Stimulated activated CD4-positive, alpha-beta T cell treated with anti-CD3 and anti-CD28 coated beads, TNF-alpha, amount 100 ng/mL, for 24 hours (primary cell): Measurements from ENCODE around the gene GRIN3A.
"Not testable (repeated sequence)": the region's sequence is repeated elsewhere in the genome, so short reads cannot be mapped to it uniquely, and the experiment has no call there.

Experiments used
- DNase-seq, 3 experiments: peaks; one replicate each; pipeline ENCODE4 v3.0.0-alpha.2; 2020; ENCODE audit warnings: low read depth in 3 of 3

The GRIN3A gene

DNA sequence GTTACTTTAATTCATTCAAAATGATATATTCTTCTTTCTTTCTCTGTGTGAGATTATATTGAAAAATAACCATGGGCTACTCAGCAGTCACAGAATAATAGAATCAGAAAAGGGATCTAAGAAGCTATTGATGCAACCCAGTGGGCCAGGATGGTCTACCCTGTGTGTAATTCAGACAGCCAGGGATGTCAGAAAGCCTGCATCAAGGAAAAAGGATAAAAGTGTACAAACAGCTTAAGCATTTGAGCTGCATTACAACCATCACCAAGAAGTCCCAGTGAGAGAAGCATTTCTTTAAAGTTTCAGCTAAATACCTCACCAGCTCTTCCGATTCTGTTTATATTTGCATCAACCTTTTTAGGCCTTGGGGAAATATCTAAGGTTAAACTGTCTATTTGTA, 105.8 kb downstream of the GRIN3A start:
- DNase-seq: no peak

DNA sequence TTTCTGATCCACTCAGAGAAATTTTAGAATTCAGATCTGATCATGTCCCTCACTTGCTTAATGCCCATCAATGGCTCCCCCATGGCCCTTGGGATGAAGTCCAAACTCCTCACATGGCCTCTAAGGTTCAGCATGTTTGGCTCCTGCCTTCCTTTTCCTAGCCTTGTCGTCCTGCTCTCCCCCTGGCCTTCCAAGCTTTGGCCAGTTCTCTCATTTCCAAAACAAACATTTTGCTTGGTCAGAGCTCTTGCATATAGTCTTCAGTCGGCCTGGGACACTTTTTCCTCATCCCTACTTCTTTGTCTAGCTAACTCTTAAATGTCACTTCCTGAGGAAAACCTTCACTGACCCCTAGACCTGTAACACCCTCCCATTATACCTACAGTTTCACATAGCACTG, 106.6 kb downstream of the GRIN3A start:
- no peak for DNase-seq

DNA sequence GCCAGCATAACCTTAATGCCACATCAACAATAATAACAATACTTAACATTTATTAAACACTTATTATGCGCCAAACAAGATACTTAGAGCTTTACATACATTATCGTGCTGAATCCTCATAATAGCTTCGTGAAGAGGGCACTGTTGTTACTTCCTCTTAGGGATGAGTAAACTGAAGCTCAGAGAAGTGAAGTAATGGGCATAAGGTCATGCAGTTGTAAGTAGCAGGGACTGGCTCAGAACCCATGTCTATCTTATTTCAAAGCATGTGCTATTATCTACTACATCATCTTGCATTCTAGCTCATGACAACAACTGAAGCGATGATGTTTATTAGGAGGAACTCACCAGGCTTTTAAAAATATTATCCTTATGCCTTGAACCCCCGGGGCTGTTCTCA, 108.8 kb downstream of the GRIN3A start:
- DNase-seq: no peak

DNA sequence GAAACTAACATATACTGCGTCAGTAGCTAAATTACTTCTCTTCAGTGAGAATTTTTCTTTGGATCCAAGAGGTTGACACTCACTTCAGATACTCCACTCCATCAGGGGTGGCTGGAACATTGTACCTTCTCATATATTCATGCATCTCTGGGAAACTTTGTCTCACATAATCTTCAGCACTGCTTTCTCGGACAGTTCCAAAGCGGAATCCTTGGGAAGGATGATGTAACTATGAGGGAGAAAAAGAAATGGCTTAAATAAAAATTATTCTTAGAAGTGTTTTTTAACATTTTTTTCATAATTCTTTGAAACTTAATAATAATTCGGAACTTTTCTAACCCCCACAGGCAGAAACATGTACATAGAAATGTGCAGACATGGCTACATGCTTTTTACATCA, 110.3 kb downstream of the GRIN3A start:
- DNase-seq: no peak

DNA sequence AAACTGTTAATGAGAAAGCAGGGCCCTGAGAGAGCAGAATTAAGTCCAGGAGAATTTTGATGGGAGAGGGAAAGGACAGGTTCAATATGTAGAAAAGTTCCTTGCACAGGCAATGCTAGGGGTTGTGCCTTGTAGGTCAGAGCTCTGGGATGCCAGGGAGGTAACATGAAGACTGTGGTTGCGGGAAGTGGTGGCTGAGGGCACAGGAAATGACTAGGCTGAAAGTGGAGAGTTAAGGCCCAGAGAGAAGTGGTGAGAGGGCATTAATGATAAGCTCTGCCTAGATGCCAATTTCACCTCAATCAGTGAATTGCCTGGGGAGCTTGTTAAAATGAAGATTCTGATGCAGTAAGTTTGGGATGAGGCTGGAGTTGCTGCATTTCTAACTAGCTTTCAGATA, 112.2 kb downstream of the GRIN3A start:
- DNase-seq: no peak

DNA sequence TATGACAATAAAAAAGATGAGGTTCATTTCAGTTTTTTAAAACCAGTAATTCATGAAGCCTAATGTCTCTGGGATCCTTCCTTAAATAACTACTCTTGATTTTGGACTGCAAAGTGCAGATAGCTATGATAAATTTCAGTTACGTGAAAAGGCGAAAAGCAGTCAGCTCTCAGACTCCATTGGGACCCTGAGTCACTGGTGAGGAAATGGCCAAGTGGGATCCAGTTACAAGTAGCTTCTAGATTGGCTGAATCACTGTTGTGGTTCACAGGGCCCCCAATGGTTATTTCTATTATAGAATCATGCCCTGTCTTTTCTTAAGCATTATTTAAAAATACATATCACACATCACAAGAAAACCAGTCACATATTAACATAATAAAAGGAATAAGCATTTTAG, 112.6 kb downstream of the GRIN3A start:
- DNase-seq: no peak

DNA sequence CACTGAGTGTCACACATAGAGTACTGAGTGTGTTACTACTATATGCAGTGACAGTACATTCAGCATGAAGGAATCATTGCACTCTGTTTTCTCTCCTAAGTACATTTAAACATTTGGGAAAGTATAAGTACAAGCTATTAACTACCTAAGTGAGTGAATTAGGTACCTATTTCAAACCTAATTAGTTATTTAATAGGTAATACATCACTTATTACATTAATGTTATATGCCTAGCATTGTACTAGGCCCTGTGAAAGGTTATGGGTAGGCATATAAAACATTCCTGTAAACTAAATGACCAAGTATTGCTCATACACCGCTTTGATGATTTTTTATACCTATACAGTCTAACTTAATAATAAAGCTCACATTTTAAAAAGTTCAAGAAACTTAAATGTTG, 118.0 kb downstream of the GRIN3A start:
- DNase-seq: no peak

DNA sequence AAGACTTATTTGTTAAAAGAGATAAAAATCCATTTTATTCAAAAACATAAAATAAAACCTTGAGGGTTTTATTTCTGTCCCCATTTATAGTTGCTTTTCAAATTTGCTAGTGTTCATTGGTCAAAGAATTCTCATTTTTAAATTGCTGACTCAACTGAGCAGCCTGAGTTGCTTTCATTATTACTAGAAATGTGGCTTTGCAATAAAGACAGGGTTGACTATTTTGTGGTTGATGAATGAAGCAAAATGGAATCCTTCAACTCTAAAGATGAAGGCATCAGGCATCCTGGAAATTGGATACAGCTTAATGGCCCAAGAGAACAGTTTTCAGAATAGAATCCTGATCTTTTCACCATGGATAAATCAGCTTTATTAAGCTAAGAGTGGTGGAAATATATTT, 119.7 kb downstream of the GRIN3A start:
- DNase-seq: no peak

DNA sequence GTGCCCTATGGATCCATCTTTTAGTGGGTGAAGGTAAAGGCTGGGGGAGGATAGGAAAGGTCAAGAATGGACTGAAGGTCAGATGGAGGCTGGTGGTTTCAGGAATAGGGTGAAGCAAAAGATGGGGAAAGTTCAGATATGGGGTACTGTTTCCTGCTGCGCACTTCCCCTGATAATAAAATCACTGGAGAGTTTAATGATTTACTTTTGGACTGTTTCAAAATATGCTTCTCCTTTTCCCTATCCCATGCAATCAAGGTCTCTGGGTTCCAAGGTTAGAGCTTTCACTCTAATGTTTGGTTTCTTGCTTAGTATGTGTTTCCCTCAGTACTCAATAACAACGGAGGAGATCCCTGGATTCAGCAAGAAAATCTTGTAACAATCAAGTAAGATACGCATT, 132.9 kb downstream of the GRIN3A start:
- DNase-seq: no peak

DNA sequence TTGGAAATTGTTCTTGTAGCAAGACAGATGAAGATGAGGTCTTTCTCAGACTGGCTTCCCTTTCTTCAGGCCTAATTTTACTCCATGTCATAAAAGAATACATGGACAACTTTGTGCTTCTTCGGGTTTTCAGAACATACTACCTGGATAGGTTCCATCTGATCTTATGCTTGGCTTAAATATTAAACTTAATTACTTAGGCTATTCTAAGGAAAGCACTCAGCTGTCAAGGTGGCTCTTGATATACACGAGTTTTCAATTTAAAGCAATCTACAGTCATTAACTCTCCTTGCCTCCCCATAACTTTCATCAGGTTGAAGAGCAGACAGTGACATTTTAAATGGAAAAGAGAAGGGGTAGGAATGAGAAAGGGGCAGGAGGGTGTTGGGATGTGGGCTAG, 134.2 kb downstream of the GRIN3A start:
- DNase-seq: no peak

DNA sequence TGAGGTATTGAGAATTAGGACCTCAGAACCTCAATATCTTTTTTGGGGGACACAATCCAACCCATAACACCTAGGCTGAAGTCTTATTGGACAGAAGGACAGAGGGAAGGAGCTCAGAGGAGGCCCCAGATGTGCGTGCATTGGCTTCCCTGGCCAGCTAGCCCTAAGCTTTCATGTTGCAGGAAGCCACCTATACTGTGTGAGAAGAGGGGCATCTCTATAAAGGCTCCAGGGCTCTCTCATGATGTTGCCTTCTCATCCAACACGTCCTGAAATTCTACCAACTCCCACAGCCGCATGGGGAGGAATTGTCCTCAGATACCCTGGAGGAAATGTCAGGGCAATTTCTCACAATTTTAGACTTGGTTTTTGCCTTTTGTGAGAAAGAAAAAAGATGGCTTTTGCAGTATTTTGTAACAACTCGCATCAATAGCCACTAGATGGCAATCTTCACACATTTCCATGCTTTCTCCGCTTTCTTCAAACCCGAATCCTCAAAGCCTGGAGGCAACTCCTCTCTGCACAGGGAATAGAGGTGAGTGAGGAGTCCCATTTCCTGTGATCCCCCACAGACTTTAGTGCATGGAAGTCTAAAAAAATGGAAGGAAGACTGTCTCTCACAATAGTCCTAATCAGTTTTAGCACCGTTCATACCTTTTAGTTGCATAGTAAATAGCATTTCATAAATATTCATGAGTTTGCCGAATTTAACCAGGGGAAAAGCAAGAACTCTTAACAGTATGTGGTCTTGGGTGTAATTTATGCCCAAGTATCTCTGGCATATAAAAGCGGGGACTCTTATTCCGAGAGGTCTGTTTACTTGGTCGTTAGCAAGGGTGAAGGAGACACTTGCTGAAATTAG, 136.3 kb downstream of the GRIN3A start:
- DNase-seq: no peak

DNA sequence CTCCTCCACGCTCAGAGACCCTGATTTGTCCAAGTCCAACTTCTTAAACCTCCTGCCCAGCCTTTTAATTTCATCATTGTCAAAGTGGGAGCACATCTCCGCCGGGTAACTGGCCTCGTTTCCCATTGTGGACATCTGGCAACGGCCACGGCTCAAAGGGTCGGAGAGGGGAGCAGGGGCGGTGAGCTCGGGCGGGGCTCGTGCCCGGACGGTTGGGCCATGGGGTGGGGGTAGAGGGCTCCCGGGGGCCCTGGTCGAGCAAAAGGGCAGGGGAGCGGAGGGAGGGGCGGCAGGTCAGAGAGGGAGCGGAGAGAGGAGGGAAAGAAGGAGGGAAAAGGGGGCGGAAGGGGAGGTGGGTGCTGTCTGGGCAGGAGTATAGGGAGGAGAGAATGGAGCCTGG, 143.7 kb downstream of the GRIN3A start, which contains the start of gene PPP3R2:
TSS of gene PPP3R2 (minus strand) at position 174 of the 400 bp plus-strand sequence. CDS start at position 126, 48 bp downstream.
- no peak for DNase-seq

DNA sequence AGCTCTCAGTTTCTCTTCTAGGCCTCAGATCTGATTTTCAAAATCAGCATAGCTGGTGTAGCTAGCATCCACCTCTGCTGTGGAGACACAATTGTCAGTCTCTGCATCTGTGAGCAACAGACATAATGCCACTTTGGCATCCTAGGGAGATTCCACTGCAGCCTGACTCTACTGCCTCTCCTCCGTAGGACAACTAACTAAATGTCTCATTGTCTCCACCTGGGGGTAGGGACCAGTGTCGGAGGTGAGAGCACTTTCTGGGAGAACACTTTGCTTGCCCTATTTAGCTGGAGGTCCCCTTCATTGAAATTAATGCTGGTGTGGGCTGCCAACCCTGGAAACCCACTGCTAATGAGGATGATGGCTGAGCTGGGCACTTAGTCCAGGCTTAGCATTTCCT, 145.1 kb downstream of the GRIN3A start:
- DNase-seq: no peak

DNA sequence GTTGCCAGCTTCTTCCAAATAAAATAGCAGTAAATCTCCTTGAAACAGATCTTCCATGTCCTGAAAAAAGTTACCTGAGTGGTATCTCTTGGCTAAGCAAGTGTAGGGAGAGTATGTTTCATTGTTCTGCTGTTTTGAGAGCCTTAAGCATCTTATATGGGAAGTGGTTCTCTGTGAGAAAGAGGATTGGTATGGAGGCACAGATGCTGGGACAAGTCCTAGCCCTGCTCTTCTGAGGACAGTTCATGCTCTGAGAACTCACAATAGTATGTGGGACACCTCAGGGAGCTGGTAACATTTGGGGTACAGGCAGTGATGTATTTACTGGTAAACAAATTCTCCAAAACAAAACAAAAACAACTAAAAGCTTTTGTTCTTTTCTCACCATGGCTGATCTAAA, 145.7 kb downstream of the GRIN3A start:
- no peak for DNase-seq

DNA sequence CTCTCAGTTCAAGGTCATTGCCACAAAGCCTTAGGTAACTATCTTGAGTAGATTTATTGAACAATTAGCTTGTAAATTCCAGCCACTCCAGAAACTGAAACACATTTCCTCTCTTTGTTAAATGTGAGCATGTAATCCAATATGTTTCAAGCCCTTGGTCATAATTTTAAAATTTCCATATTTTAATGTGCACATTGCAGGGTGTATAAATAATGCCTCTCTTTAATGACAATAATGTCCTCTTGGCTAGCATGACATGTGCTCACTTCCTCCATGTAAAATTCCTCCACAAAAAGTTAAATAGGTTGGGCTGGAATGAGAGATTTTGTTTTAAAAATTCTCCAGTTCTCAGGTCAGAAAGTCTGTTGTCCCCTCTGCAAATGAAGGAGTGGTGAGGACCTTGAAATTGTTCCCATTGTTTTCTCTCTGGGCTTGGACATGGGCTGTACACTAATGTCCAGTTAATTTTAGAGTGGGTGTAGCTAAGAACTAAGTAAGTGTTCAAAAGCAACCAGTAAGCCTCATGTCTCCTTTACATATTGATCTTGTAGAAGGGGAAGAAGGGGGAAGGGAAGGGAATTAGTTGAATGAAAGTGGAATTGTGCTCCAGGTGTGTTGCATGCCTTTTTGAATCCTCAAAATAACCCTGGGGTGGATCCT, 146.5 kb downstream of the GRIN3A start:
- DNase-seq: no peak

DNA sequence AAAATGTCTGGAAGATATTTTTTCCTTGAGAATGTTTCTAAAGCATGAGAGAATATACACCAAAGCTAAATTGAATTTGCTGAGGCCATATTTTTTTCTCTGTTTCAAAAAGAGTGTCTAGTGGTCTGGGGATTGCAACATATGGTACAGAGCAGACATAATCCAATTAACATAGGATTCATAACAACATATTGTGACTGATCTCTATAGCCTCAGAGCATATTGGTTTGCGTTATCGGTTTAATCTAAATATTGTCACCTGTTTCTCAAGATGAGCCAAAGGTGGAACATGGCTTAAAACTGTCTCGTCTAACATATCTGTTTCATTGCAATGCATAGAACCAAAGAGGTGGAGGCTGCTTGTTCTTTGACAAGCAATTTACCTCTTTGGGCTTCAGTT, 147.5 kb downstream of the GRIN3A start:
- DNase-seq: no peak

DNA sequence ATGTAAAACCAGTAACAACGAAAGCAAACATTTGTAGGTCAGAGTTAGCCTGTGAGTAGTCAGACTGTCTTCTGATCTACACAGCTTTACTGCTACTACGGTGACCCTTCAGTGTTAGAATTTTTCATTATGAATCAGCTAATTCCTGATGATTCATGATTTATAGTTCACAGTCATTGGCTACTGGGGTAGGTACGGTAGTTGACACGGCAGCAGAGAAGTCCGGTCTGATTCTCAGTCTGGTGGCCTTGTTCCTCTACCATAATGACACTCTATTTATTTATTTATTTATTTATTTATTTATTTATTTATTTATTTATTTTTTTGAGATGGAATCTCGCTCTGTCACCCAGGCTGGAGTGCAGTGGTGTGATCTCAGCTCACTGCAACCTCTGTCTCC, 148.4 kb downstream of the GRIN3A start:
- DNase-seq: not testable (repeated sequence)

DNA sequence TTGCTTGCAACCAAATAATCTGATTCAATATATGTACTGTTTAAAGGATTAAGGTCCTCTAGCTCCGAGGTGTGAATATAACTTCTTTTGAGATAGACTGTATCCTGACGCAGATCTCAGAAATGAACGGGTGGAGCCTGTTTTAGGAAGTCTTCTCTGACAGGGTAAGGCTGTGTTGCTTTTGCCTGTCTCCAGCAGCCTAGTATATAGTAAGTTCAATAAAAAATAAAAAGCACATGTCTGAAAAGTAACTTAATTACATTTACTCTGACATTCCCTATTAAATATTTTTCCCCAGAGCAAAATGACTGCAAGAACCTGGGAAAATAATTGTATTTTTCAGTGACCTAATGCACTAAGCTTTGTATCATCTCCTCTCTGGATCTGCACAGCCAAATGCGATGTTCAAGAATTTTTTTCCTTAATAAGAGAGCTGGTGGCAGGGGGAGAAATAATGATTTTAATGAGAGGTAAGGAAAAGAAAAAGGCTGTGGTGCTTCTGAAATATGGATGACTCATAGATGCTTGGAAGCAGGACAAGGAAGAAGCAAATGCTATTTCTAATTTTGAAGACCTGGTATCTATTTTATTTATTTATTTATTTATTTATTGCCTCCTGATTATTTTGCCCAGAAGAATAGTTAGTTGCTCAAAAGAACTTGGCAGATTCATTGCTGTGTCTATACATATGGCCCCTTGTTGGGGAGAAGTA, 151.0 kb downstream of the GRIN3A start:
- no peak for DNase-seq

DNA sequence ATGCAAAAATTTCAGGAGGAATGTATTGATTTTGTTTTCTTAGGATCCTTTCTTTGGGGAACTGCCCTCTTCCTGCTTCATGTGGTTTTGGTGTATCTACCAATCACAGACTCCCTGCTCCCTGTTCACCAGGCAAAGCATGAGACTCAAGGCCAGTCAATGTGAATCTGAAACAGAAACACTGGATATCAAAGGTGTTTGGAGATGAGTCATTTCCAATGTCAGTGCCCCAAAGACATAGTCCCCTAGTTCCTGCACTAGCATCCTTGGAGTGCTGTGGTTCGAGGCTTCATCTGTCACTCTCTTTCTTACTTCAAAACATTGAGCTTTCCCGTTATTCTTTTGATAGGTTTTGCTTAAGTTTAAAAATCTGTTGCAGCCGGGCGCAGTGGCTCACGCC, 151.8 kb downstream of the GRIN3A start:
- DNase-seq: no peak

DNA sequence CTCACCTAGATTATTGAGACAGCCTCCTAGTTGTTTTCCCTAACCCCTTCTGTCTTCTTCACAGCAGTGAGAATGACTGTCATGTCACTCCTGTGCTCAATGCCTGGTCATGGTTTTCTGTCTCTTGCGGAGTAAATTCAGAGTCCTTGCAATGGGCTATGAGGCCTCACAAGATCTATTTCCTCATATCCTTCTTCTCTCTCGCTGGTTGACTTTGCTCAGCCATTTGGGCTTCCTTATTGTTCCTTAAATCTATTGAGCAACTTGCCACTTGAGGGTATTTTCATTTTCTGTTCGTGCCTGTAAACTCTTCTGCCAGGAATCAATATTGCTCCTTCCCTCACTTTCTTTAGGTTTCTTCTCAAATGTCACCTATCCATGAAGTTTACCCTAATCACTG, 152.7 kb downstream of the GRIN3A start:
- no peak for DNase-seq

DNA sequence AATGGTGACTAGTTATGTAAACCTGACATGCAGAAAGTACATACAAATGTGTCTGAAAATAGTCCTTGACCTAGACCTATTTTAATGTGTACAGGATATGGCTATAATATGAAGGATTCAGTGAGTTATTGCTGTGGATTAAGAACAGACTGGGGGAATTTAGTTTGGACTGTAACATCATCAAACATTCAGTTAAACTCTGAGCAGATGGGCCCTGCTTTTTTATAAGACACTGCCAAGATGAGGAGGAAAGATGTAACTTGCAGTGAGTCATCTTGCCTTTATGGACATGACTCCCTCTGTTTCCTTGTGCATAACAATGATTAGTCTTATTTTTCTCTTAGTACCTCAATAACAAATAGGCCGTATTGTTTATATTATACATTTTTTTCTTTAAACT, 155.9 kb downstream of the GRIN3A start:
- DNase-seq: no peak

DNA sequence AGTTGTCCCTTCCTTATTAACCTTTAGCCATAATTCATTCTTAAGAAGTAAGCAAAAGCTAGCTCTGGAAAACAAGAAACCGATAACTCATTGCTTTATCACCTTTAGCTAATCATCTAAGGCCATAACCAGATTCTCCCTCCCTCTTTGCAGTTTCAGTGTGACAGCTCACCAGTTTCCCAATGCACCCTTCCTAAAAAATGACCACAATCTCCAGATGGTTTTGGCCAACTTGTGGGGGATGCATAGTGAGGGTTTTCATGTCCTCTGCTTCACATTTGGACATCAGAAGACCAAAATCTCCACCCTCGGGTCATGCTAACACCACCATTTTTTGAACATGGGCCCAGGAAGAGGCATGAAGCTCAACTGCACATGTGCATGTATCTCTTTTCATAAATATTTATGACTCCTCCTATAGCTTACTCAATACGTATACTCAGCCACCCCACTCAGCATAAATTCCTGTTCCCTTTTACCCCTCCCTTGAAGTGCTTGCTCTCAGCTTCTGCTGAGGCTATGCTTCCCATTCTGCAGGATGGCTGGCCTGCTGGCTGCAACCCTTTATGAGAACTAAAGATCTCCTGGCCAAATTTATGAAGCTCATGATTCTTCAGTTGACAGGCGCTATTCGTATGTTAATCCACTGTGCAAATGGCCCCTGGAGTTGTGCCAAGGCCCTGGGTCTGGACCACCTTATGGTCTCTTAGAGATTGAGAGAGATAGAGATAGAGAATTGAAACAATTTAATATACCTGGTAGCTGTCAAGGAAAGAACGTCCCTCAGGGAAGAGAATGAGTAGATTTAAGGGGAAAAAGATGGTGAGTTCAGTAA, 158.5 kb downstream of the GRIN3A start:
- DNase-seq: no peak
